Fibroblast of lung (primary cell): ENCODE measurements around the gene KIAA1328. TPM values are rescaled to one million over a fixed set of nuclear protein-coding genes. Genes with fewer than 3 reads are reported as not detected.
A peak's percentile ranks its signal among the peaks of the same experiment; 100 is the strongest.

Source experiments
- DNase-seq, 2 donors: peaks; one replicate each; pipeline versions ENCODE4 v3.0.0 to v3.0.0-alpha.2; 2010; ENCODE audit warnings: low read depth in 2 of 2
- H2AFZ ChIP-seq: 2 replicates; pipeline ENCODE4 v1.5.1; 2012; ENCODE audit warnings: low read length, control low read depth, inconsistent platforms
- H3K27ac ChIP-seq: 2 replicates; pipeline ENCODE4 v1.5.1; 2011; ENCODE audit warnings: low read length, control low read depth; ENCODE audit not compliant: insufficient read depth
- H3K27me3 ChIP-seq: 2 replicates; pipeline ENCODE4 v1.5.1; 2011; ENCODE audit warnings: mild to moderate bottlenecking, low read length; ENCODE audit not compliant: control insufficient read depth, insufficient read depth
- H3K36me3 ChIP-seq: 2 replicates; pipeline ENCODE4 v1.5.1; 2011; ENCODE audit warnings: low read length; ENCODE audit not compliant: control insufficient read depth, insufficient read depth
- H3K4me1 ChIP-seq: 2 replicates; pipeline ENCODE4 v1.5.1; 2011; ENCODE audit warnings: low read length; ENCODE audit not compliant: control insufficient read depth, insufficient read depth; ENCODE audit errors: extremely low read depth
- H3K4me2 ChIP-seq: 2 replicates; pipeline ENCODE4 v1.5.1; 2011; ENCODE audit warnings: low read length, control low read depth; ENCODE audit not compliant: insufficient read depth; ENCODE audit errors: extremely low read depth
- H3K4me3 ChIP-seq, 4 experiments: fragments of 200-600 bp in 1 of 4; sonication (generic) in 1 of 4; replicated peaks in 1 of 4; 2 replicates each; pipeline ENCODE4 v1.5.1; 2011 to 2016; ENCODE audit warnings: low read length in 4 of 4, low read depth in 3 of 4, mild to moderate bottlenecking in 3 of 4, control low read depth in 2 of 4, inconsistent platforms in 1 of 4, mixed read lengths in 1 of 4; ENCODE audit not compliant: insufficient read depth in 1 of 4; ENCODE audit errors: control extremely low read depth in 1 of 4
- H3K79me2 ChIP-seq: 2 replicates; pipeline ENCODE4 v1.5.1; 2012; ENCODE audit warnings: mild to moderate bottlenecking, low read length, inconsistent platforms; ENCODE audit not compliant: control insufficient read depth, insufficient read depth
- H3K9ac ChIP-seq: 2 replicates; pipeline ENCODE4 v1.5.1; 2011; ENCODE audit warnings: mild to moderate bottlenecking, low read length, control low read depth; ENCODE audit not compliant: insufficient read depth
- H3K9me3 ChIP-seq: 2 replicates; pipeline ENCODE4 v1.5.1; 2012; ENCODE audit warnings: low read depth, low read length; ENCODE audit not compliant: control insufficient read depth, insufficient read depth
- H4K20me1 ChIP-seq: 2 replicates; pipeline ENCODE4 v1.5.1; 2011; ENCODE audit warnings: low read length; ENCODE audit not compliant: control insufficient read depth, insufficient read depth; ENCODE audit errors: extremely low read depth
- EZH2 ChIP-seq: IDR thresholded peaks from 2 replicates; pipeline ENCODE4 v1.5.1; 2012; ENCODE audit warnings: low read length, control low read depth, mild to moderate bottlenecking; ENCODE audit errors: missing control alignments
- polyA plus RNA-seq, 2 donors: library from polyadenylated mRNA; depleted of rRNA in 1 of 2; stranded (reverse) in 1 of 2; unstranded in 1 of 2; fragments of >200 nt; gene quantifications; 2 replicates each; pipeline ENCODE4 v1.2.1, GENCODE V29; 2011 to 2012; ENCODE audit warnings: missing spikeins in 1 of 2
- total RNA-seq: library from RNA; depleted of rRNA; stranded (reverse); fragments of >200 nt; gene quantifications from 2 replicates; pipeline ENCODE4 v1.2.1, GENCODE V29; 2014
- TF ChIP-seq, protein P1 (sequence below), 2 donors: IDR thresholded peaks in 1 of 2; conservative IDR thresholded peaks in 1 of 2; 1 replicate in 1 of 2; 2 replicates in 1 of 2; pipeline ENCODE4 v1.5.1; 2011 to 2012; ENCODE audit warnings: low read length in 2 of 2, control low read depth in 1 of 2, inconsistent platforms in 1 of 2, low read depth in 1 of 2, mild to moderate bottlenecking in 1 of 2

The KIAA1328 gene
- total and polyA plus RNA-seq, 2 donors (not counting 1 experiment from before 2014, with no cell fraction given), result 4.3 to 4.5 TPM

DNA sequence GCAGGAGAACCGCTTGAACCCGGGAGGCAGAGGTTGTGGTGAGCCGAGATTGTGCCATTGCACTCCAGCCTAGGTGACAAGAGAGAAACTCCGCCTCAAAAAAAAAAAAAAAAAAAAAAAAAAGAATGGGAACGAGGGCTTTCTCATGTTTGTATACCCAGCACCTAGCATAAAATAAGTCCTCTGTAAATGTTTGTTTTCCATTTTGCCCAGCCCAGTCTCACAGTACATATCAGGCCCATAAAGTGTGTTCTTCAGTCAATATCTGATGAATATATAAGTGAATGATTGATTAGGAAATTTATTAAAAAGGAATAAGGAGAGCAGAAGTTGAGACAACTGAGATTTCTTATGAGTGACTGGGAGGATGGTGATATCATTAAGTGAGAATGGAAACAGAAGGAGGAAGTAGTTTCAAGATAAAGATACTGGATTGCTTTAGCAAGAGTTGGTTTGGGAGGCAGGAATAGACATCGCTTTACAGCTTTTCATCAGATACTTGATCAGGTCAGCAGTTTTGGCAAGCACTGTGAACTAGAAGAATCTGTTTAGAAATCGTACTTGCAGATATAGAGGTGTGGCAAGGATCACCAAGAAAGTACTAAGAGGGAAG lies 327.5 kb downstream of the KIAA1328 start:
- no peak overlapping the region for H3K4me2 ChIP-seq
- no peak overlapping the region for H3K27ac ChIP-seq
- no peak overlapping the region for H3K9ac ChIP-seq
- no peak overlapping the region for H3K4me3 ChIP-seq
- TF ChIP-seq, protein P1, sequence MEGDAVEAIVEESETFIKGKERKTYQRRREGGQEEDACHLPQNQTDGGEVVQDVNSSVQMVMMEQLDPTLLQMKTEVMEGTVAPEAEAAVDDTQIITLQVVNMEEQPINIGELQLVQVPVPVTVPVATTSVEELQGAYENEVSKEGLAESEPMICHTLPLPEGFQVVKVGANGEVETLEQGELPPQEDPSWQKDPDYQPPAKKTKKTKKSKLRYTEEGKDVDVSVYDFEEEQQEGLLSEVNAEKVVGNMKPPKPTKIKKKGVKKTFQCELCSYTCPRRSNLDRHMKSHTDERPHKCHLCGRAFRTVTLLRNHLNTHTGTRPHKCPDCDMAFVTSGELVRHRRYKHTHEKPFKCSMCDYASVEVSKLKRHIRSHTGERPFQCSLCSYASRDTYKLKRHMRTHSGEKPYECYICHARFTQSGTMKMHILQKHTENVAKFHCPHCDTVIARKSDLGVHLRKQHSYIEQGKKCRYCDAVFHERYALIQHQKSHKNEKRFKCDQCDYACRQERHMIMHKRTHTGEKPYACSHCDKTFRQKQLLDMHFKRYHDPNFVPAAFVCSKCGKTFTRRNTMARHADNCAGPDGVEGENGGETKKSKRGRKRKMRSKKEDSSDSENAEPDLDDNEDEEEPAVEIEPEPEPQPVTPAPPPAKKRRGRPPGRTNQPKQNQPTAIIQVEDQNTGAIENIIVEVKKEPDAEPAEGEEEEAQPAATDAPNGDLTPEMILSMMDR (conservative IDR thresholded peaks at IDR 0.05 in 1 of 2, IDR thresholded peaks at IDR 0.05 in 1 of 2; ENCODE audit: low read depth in 1 of 2, low read length in 2 of 2), result no peak
- TF ChIP-seq EZH2, result no peak
- H3K4me1 ChIP-seq, result no peaks in the 10 kb centered on the region
- no peaks in the 10 kb centered on the region for H4K20me1 ChIP-seq
- no peaks in the 10 kb centered on the region for H3K79me2 ChIP-seq
- no peaks in the 10 kb centered on the region for H3K36me3 ChIP-seq
- no peaks in the 10 kb centered on the region for H3K27me3 ChIP-seq
- no peaks in the 10 kb centered on the region for H3K9me3 ChIP-seq
- DNase-seq, result no peak
- H2AFZ ChIP-seq, result no peak overlapping the region

- H3K27ac ChIP-seq, result no peak overlapping the region
- no peak overlapping the region for H3K9ac ChIP-seq
- H3K36me3 ChIP-seq, result no peaks in the 10 kb centered on the region
- H3K4me1 ChIP-seq, result no peaks in the 10 kb centered on the region
- H3K9me3 ChIP-seq, result no peaks in the 10 kb centered on the region
- DNase-seq, result peak in 1 of 2 donors; percentile 9
- H4K20me1 ChIP-seq, result no peaks in the 10 kb centered on the region
- no peaks in the 10 kb centered on the region for H3K79me2 ChIP-seq
- H2AFZ ChIP-seq, result no peak overlapping the region
- no peak overlapping the region for H3K4me3 ChIP-seq
- H3K4me2 ChIP-seq, result no peak overlapping the region
- no peaks in the 10 kb centered on the region for H3K27me3 ChIP-seq
- TF ChIP-seq, protein P1 (conservative IDR thresholded peaks at IDR 0.05 in 1 of 2, IDR thresholded peaks at IDR 0.05 in 1 of 2; ENCODE audit: low read depth in 1 of 2, low read length in 2 of 2), result no peak
- TF ChIP-seq EZH2, result no peak
Observed at GRCh38 chr18:37160038-37160820, 331.3 kb downstream of the KIAA1328 start.

DNA sequence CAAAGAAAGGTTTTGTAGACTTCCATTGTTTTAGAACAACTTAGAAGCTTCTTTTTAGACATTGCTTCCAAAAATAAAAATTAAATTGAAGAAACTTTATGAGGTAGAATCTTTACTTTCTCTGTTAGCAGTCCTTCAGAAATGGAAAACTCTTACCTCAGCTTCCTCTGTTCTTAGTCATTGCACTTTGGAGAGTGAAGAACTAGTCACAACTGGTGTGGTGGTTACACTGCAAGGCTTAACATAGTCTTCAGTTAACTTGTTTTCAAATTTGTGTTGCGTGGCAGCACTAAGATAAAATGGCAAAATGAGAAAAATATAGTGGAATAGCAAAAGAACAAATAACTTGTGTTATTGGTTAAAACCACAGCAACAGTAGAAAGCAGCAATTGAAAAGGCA lies 332.6 kb downstream of the KIAA1328 start:
- H4K20me1 ChIP-seq, result no peaks in the 10 kb centered on the region
- H3K27me3 ChIP-seq, result no peaks in the 10 kb centered on the region
- no peak overlapping the region for H3K4me2 ChIP-seq

More for the DNA sequence above, 332.6 kb downstream of the KIAA1328 start:
- Histone ChIP-seq H3K4me1 (no peaks in the 10 kb centered on the region), H3K4me3 (no peak overlapping the region), H3K27ac (no peak overlapping the region), H3K79me2 (no peaks in the 10 kb centered on the region), H3K9ac (no peak overlapping the region), H2AFZ (no peak overlapping the region), H3K9me3 (no peaks in the 10 kb centered on the region), H3K36me3 (no peaks in the 10 kb centered on the region)
- TF ChIP-seq, protein P1 (conservative IDR thresholded peaks at IDR 0.05 in 1 of 2, IDR thresholded peaks at IDR 0.05 in 1 of 2; ENCODE audit: low read depth in 1 of 2, low read length in 2 of 2), result no peak
- no peak for TF ChIP-seq EZH2
- no peak for DNase-seq
